GM12891 (cell line): ENCODE data around the gene RASSF1.

ENCODE experiments used
- POLR2A ChIP-seq: IDR thresholded peaks from 2 replicates; pipeline ENCODE4 v1.6.1; 2011; ENCODE audit warnings: low read depth, low read length, control low read depth
- POLR2AphosphoS5 ChIP-seq: IDR thresholded peaks from 2 replicates; pipeline ENCODE4 v1.6.1; 2011; ENCODE audit warnings: low read depth, low read length, control low read depth
- SPI1 ChIP-seq: IDR thresholded peaks from 2 replicates; pipeline ENCODE4 v1.6.1; 2011; ENCODE audit warnings: low read depth, low read length, control low read depth
- TAF1 ChIP-seq: IDR thresholded peaks from 2 replicates; pipeline ENCODE4 v1.6.1; 2011; ENCODE audit warnings: low read depth, low read length, control low read depth

GRCh38 chr3:50365080-50365841 lies 24.6 kb upstream of the RASSF1 start:
- TF ChIP-seq POLR2A, result no peak
- TF ChIP-seq TAF1, result no peak
- no peak for TF ChIP-seq POLR2AphosphoS5
- TF ChIP-seq SPI1, result no peak
